Measurements from ENCODE around the gene CLDN9. TPM values are rescaled to one million over a fixed set of nuclear protein-coding genes. Genes with fewer than 3 reads are reported as not detected.

Gene CLDN9
- total and polyA plus RNA-seq, 9 of the 15 experiments (the other 6 are each of a cell fraction or from before 2014, with no cell fraction given): 0.12 to 0.44 (median 0.22) TPM; not detected in 4

GRCh38 chr16:2963723-2964474, 48.8 kb upstream of the CLDN9 start, which contains the start of gene KREMEN2 (continued):
- TF ChIP-seq SP1 (CRISPR knock-in tag; IDR thresholded peaks at IDR 0.05) (peak; percentile 71), FIP1L1 (IDR thresholded peaks at IDR 0.05; ENCODE audit: low read depth, low read length, poor library complexity, severe bottlenecking) (no peak), ASH1L (IDR thresholded peaks at IDR 0.05; ENCODE audit: borderline replicate concordance, low read depth, partially characterized antibody) (no peak), YY1 (IDR thresholded peaks at IDR 0.05; ENCODE audit: borderline replicate concordance in 1 of 3, control insufficient read depth in 1 of 3, extremely low read depth in 1 of 3, insufficient read depth in 3 of 3, insufficient read length in 1 of 3, insufficient replicate concordance in 2 of 3, low read depth in 1 of 3, low read length in 2 of 3) (peak in 1 of 3 experiments; percentile 29), MYC (IDR thresholded peaks at IDR 0.05; ENCODE audit: low read depth, low read length) (peak; percentile 63), MYC (CRISPR knock-in tag; IDR thresholded peaks at IDR 0.05; ENCODE audit: borderline replicate concordance, low read depth) (no peak), RBM39 (optimal IDR thresholded peaks at IDR 0.05; ENCODE audit: low read depth, low read length) (no peak), HCFC1 (IDR thresholded peaks at IDR 0.05; ENCODE audit: low read depth, low read length) (no peak), HES1 (IDR thresholded peaks at IDR 0.05; ENCODE audit: low read depth) (peak; percentile 89), ELF4 (CRISPR knock-in tag; IDR thresholded peaks at IDR 0.05) (no peak), MEF2A (IDR thresholded peaks at IDR 0.05; ENCODE audit: control insufficient read depth, low read depth, low read length) (no peak), HNRNPK (IDR thresholded peaks at IDR 0.05; ENCODE audit: low read depth, low read length, poor library complexity, severe bottlenecking) (no peak), SAP30 (IDR thresholded peaks at IDR 0.05; ENCODE audit: borderline replicate concordance, insufficient read depth, low read depth, low read length, poor library complexity, severe bottlenecking) (no peak), GATAD2B (IDR thresholded peaks at IDR 0.05; ENCODE audit: borderline replicate concordance) (0 out of 2 replicates have a peak, but pooled peaks have one; percentile 36), ZNF584 (CRISPR knock-in tag; IDR thresholded peaks at IDR 0.05; ENCODE audit: low read depth) (no peak), ZNF184 (CRISPR knock-in tag; IDR thresholded peaks at IDR 0.05) (no peak)
- TF ChIP-seq, protein P1, sequence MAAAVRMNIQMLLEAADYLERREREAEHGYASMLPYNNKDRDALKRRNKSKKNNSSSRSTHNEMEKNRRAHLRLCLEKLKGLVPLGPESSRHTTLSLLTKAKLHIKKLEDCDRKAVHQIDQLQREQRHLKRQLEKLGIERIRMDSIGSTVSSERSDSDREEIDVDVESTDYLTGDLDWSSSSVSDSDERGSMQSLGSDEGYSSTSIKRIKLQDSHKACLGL (CRISPR knock-in tag; IDR thresholded peaks at IDR 0.05; ENCODE audit: borderline replicate concordance, poor library complexity, severe bottlenecking): no peak
- TF ChIP-seq, protein P2, sequence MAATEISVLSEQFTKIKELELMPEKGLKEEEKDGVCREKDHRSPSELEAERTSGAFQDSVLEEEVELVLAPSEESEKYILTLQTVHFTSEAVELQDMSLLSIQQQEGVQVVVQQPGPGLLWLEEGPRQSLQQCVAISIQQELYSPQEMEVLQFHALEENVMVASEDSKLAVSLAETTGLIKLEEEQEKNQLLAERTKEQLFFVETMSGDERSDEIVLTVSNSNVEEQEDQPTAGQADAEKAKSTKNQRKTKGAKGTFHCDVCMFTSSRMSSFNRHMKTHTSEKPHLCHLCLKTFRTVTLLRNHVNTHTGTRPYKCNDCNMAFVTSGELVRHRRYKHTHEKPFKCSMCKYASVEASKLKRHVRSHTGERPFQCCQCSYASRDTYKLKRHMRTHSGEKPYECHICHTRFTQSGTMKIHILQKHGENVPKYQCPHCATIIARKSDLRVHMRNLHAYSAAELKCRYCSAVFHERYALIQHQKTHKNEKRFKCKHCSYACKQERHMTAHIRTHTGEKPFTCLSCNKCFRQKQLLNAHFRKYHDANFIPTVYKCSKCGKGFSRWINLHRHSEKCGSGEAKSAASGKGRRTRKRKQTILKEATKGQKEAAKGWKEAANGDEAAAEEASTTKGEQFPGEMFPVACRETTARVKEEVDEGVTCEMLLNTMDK (IDR thresholded peaks at IDR 0.05; ENCODE audit: borderline replicate concordance, insufficient read depth, low read depth, low read length, poor library complexity, severe bottlenecking): peak; percentile 34
- TF ChIP-seq, protein P3, sequence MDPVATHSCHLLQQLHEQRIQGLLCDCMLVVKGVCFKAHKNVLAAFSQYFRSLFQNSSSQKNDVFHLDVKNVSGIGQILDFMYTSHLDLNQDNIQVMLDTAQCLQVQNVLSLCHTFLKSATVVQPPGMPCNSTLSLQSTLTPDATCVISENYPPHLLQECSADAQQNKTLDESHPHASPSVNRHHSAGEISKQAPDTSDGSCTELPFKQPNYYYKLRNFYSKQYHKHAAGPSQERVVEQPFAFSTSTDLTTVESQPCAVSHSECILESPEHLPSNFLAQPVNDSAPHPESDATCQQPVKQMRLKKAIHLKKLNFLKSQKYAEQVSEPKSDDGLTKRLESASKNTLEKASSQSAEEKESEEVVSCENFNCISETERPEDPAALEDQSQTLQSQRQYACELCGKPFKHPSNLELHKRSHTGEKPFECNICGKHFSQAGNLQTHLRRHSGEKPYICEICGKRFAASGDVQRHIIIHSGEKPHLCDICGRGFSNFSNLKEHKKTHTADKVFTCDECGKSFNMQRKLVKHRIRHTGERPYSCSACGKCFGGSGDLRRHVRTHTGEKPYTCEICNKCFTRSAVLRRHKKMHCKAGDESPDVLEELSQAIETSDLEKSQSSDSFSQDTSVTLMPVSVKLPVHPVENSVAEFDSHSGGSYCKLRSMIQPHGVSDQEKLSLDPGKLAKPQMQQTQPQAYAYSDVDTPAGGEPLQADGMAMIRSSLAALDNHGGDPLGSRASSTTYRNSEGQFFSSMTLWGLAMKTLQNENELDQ (CRISPR knock-in tag; IDR thresholded peaks at IDR 0.05; ENCODE audit: borderline replicate concordance): no peak
